Measurements from ENCODE around the gene RASGRP4. TPM values are rescaled to one million over a fixed set of nuclear protein-coding genes. Genes with fewer than 3 reads are reported as not detected.

RASGRP4 gene
- total and polyA plus RNA-seq, 2 donors (not counting 1 experiment from before 2014, with no cell fraction given): not detected

DNA sequence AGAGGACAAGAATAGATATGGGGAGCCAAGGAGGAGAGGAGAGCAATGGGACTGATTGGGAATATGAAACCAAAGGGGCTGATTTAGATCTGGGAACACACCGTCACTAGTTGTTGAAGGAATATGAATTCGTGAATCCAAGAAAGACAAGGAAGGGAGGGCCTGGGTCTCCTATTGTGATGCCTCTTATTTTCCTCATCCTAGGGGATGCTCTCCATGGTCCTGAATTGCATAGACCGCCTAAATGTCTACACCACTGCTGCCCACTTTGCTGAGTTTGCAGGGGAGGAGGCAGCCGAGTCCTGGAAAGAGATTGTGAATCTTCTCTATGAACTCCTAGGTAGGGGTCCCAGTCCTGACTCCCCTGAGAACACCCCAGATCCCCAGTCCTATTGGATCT, 29.0 kb upstream of the RASGRP4 start:
- DNase-seq (ENCODE audit: low read depth in 2 of 2): peak; percentile 14 to 15

DNA sequence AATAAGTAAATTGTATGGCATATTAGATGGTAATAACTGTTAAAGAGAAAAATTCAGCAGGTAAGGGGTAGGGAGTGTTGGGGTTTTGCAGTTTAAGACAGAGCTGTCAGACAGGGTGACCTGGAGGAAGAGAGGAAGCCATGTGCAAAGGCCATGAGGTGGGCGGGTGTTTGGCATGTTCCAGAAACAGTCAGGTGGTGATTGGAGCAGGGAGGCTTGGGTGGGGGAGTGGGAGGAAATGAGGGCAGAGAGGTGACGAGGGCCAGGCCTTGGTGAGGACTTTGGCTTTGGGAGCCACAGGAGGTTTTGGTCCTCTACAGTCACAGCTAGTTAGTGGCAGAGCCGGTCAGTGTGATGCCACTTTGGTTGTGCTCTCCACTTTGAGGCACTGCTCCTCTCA, 27.6 kb upstream of the RASGRP4 start:
- H3K4me1 ChIP-seq (ENCODE audit: control insufficient read depth, extremely low read depth, insufficient read depth, low read length): no peaks in the 10 kb centered on the region
- H3K36me3 ChIP-seq (ENCODE audit: control insufficient read depth, insufficient read depth, low read length): no peaks in the 10 kb centered on the region
- no peaks in the 10 kb centered on the region for H3K9me3 ChIP-seq (ENCODE audit: control insufficient read depth, insufficient read depth, low read depth, low read length)
- TF ChIP-seq, protein P1, sequence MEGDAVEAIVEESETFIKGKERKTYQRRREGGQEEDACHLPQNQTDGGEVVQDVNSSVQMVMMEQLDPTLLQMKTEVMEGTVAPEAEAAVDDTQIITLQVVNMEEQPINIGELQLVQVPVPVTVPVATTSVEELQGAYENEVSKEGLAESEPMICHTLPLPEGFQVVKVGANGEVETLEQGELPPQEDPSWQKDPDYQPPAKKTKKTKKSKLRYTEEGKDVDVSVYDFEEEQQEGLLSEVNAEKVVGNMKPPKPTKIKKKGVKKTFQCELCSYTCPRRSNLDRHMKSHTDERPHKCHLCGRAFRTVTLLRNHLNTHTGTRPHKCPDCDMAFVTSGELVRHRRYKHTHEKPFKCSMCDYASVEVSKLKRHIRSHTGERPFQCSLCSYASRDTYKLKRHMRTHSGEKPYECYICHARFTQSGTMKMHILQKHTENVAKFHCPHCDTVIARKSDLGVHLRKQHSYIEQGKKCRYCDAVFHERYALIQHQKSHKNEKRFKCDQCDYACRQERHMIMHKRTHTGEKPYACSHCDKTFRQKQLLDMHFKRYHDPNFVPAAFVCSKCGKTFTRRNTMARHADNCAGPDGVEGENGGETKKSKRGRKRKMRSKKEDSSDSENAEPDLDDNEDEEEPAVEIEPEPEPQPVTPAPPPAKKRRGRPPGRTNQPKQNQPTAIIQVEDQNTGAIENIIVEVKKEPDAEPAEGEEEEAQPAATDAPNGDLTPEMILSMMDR (conservative IDR thresholded peaks at IDR 0.05 in 1 of 2, IDR thresholded peaks at IDR 0.05 in 1 of 2; ENCODE audit: low read depth in 1 of 2, low read length in 2 of 2): no peak
- TF ChIP-seq EZH2 (IDR thresholded peaks at IDR 0.05; ENCODE audit: low read length, missing control alignments): no peak
- no peak overlapping the region for H3K4me2 ChIP-seq (ENCODE audit: extremely low read depth, insufficient read depth, low read length)
- H4K20me1 ChIP-seq (ENCODE audit: control insufficient read depth, extremely low read depth, insufficient read depth, low read length): no peaks in the 10 kb centered on the region
- no peak overlapping the region for H3K4me3 ChIP-seq (replicated peaks in 1 of 4; ENCODE audit: control extremely low read depth in 1 of 4, insufficient read depth in 1 of 4, low read depth in 3 of 4, low read length in 4 of 4)
- no peak for DNase-seq (ENCODE audit: low read depth in 2 of 2)
- no peak overlapping the region for H3K9ac ChIP-seq (ENCODE audit: insufficient read depth, low read length)
- no peak overlapping the region for H3K27ac ChIP-seq (ENCODE audit: insufficient read depth, low read length)
- H2AFZ ChIP-seq (ENCODE audit: low read length): no peak overlapping the region
- H3K27me3 ChIP-seq (ENCODE audit: control insufficient read depth, insufficient read depth, low read length): no peaks in the 10 kb centered on the region
- H3K79me2 ChIP-seq (ENCODE audit: control insufficient read depth, insufficient read depth, low read length): no peaks in the 10 kb centered on the region

More for the DNA sequence above, 29.0 kb upstream of the RASGRP4 start:
- no peak overlapping the region for H2AFZ ChIP-seq (ENCODE audit: low read length)
- no peaks in the 10 kb centered on the region for H4K20me1 ChIP-seq (ENCODE audit: control insufficient read depth, extremely low read depth, insufficient read depth, low read length)
- H3K36me3 ChIP-seq (ENCODE audit: control insufficient read depth, insufficient read depth, low read length): no peaks in the 10 kb centered on the region
- H3K4me2 ChIP-seq (ENCODE audit: extremely low read depth, insufficient read depth, low read length): no peak overlapping the region
- TF ChIP-seq EZH2 (IDR thresholded peaks at IDR 0.05; ENCODE audit: low read length, missing control alignments): no peak
- TF ChIP-seq, protein P1 (conservative IDR thresholded peaks at IDR 0.05 in 1 of 2, IDR thresholded peaks at IDR 0.05 in 1 of 2; ENCODE audit: low read depth in 1 of 2, low read length in 2 of 2): no peak
- no peak overlapping the region for H3K27ac ChIP-seq (ENCODE audit: insufficient read depth, low read length)
- H3K27me3 ChIP-seq (ENCODE audit: control insufficient read depth, insufficient read depth, low read length): no peaks in the 10 kb centered on the region
- no peaks in the 10 kb centered on the region for H3K79me2 ChIP-seq (ENCODE audit: control insufficient read depth, insufficient read depth, low read length)
- H3K9me3 ChIP-seq (ENCODE audit: control insufficient read depth, insufficient read depth, low read depth, low read length): no peaks in the 10 kb centered on the region
- H3K4me3 ChIP-seq (replicated peaks in 1 of 4; ENCODE audit: control extremely low read depth in 1 of 4, insufficient read depth in 1 of 4, low read depth in 3 of 4, low read length in 4 of 4): no peak overlapping the region
- H3K9ac ChIP-seq (ENCODE audit: insufficient read depth, low read length): no peak overlapping the region
- no peaks in the 10 kb centered on the region for H3K4me1 ChIP-seq (ENCODE audit: control insufficient read depth, extremely low read depth, insufficient read depth, low read length)

DNA sequence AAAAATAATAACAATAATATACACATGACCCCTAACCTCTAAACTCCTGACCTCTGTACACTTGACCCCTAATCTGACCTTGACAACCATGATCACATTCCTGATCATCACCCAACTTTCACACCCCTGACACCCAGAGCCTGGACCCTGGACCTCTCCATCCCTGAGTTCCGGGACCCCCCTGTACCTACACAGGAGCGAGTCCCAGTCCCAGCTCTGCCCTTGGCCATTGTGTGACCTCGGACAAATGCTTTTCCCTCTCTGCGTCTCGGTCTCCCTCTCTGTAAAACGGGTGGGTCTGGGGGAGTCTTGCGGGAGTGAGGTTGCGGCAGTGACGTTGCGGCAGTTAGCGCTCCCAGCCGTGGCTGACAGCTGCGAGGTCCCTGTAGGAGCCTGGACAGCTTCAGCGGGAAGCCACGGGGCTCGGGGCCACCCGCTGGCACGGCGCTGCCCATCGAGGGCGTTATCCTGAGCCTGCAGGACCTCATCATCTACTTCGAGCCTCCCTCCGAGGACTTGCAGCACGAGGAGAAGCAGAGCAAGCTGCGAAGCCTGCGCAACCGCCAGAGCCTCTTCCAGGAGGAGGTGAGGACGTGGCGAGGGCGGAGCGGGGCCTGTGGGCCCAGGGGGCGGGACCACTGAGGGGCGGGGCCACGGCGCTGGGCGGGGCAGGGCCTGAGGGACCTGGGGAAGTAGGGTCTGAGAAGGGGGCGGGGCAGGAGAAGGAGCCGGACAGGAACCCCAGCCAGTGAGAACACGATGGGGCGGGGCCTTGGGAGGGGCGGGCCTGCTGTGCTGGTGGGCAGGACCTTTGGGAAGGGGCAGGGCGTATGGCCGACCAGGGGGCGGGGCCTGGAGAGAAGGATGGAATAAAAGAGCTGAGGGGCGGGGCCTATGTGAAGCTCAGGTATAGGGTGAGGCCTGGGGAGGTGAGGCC, 26.7 kb upstream of the RASGRP4 start:
- no peak for TF ChIP-seq EZH2 (IDR thresholded peaks at IDR 0.05; ENCODE audit: low read length, missing control alignments)
- TF ChIP-seq, protein P1 (conservative IDR thresholded peaks at IDR 0.05 in 1 of 2, IDR thresholded peaks at IDR 0.05 in 1 of 2; ENCODE audit: low read depth in 1 of 2, low read length in 2 of 2): no peak
- Histone ChIP-seq H3K9me3 (ENCODE audit: control insufficient read depth, insufficient read depth, low read depth, low read length) (no peaks in the 10 kb centered on the region), H3K27ac (ENCODE audit: insufficient read depth, low read length) (no peak overlapping the region), H3K9ac (ENCODE audit: insufficient read depth, low read length) (no peak overlapping the region), H3K4me3 (replicated peaks in 1 of 4; ENCODE audit: control extremely low read depth in 1 of 4, insufficient read depth in 1 of 4, low read depth in 3 of 4, low read length in 4 of 4) (no peak overlapping the region), H3K27me3 (ENCODE audit: control insufficient read depth, insufficient read depth, low read length) (no peaks in the 10 kb centered on the region), H3K4me1 (ENCODE audit: control insufficient read depth, extremely low read depth, insufficient read depth, low read length) (no peaks in the 10 kb centered on the region), H2AFZ (ENCODE audit: low read length) (no peak overlapping the region), H3K36me3 (ENCODE audit: control insufficient read depth, insufficient read depth, low read length) (no peaks in the 10 kb centered on the region), H4K20me1 (ENCODE audit: control insufficient read depth, extremely low read depth, insufficient read depth, low read length) (no peaks in the 10 kb centered on the region), H3K79me2 (ENCODE audit: control insufficient read depth, insufficient read depth, low read length) (no peaks in the 10 kb centered on the region), H3K4me2 (ENCODE audit: extremely low read depth, insufficient read depth, low read length) (no peak overlapping the region)
- no peak for DNase-seq (ENCODE audit: low read depth in 2 of 2)
